Endothelial cell of umbilical vein (primary cell): ENCODE measurements around the gene CAT. TPM values are rescaled to one million over a fixed set of nuclear protein-coding genes. Genes with fewer than 3 reads are reported as not detected.

Experiments used
- BruUV-seq: library from RNA; stranded (reverse); fragments of 400-500 nt; replicated peaks from 2 replicates; lab custom pipeline; 2021; lab: Mats Ljungman, UMichigan
- CTCF ChIA-PET: fragments of 300-600, 350-600 bp; sonication (Branson Sonifier 250); formaldehyde crosslinking; loops from one replicate; lab custom pipeline; 2021; ENCODE audit warnings: antibody characterized with exemption, inconsistent platforms; lab: Charles Lee
- POLR2A ChIA-PET: fragments of 300-600, 350-600 bp; sonication (Branson Sonifier 250); formaldehyde crosslinking; loops from one replicate; lab custom pipeline; 2021; ENCODE audit warnings: antibody characterized with exemption, inconsistent platforms; lab: Charles Lee
- DNase-seq: peaks from one replicate; pipeline ENCODE4 v3.0.0-alpha.2; 2011; ENCODE audit warnings: low read depth, low spot score
- FAIRE-seq: peaks from 2 replicates; lab custom pipeline; 2011; peaks lifted over from hg19 to GRCh38; lab: Jason Lieb, UNC
- H2AFZ ChIP-seq: 2 replicates; pipeline ENCODE4 v1.6.0; 2012; ENCODE audit warnings: low read depth, low read length, control low read depth, inconsistent platforms
- H3K27ac ChIP-seq: 2 replicates; pipeline ENCODE4 v1.5.1; 2011; ENCODE audit warnings: low read depth, mild to moderate bottlenecking, control low read depth, low read length, moderate library complexity; ENCODE audit not compliant: insufficient read depth
- H3K27me3 ChIP-seq, 2 experiments: 2 replicates each; pipeline versions ENCODE4 v1.6.0 to v1.6.1; 2011; ENCODE audit warnings: low read length in 2 of 2, mixed read lengths in 1 of 2; ENCODE audit not compliant: control insufficient read depth in 2 of 2, insufficient read depth in 2 of 2
- H3K36me3 ChIP-seq, 2 experiments: 2 replicates in 1 of 2; 3 replicates in 1 of 2; pipeline ENCODE4 v1.5.1; 2011; ENCODE audit warnings: low read length in 2 of 2, mild to moderate bottlenecking in 1 of 2, moderate library complexity in 1 of 2; ENCODE audit not compliant: control insufficient read depth in 2 of 2, insufficient read depth in 2 of 2; ENCODE audit errors: extremely low read depth in 1 of 2
- H3K4me1 ChIP-seq: 3 replicates; pipeline ENCODE4 v1.5.1; 2011; ENCODE audit warnings: mild to moderate bottlenecking, low read length; ENCODE audit not compliant: control insufficient read depth, insufficient read depth; ENCODE audit errors: extremely low read depth
- H3K4me2 ChIP-seq: 2 replicates; pipeline ENCODE4 v1.6.1; 2011; ENCODE audit warnings: low read length, control low read depth, mixed read lengths; ENCODE audit not compliant: insufficient read depth
- H3K4me3 ChIP-seq, 3 experiments: fragments of 200-600 bp in 1 of 3; sonication (generic), shearing (Covaris generic) in 1 of 3; replicated peaks in 1 of 3; 2 replicates each; pipeline ENCODE4 v1.5.1; 2011 to 2016; ENCODE audit warnings: control low read depth in 3 of 3, low read length in 3 of 3, mild to moderate bottlenecking in 2 of 3, inconsistent platforms in 1 of 3, low read depth in 1 of 3, moderate library complexity in 1 of 3; ENCODE audit not compliant: insufficient read depth in 1 of 3
- H3K79me2 ChIP-seq: 2 replicates; pipeline ENCODE4 v1.6.0; 2012; ENCODE audit warnings: low read length, inconsistent platforms; ENCODE audit not compliant: control insufficient read depth, insufficient read depth
- H3K9ac ChIP-seq: replicated peaks from 2 replicates; pipeline ENCODE3; 2011; ENCODE audit warnings: low read length, control low read depth; ENCODE audit not compliant: insufficient read depth; ENCODE audit errors: extremely low read depth
- H3K9me1 ChIP-seq: replicated peaks from 3 replicates; pipeline ENCODE4 v1.6.0; 2011; ENCODE audit warnings: mild to moderate bottlenecking, low read length; ENCODE audit not compliant: control insufficient read depth, insufficient read depth; ENCODE audit errors: extremely low read depth
- H3K9me3 ChIP-seq: replicated peaks from 2 replicates; pipeline ENCODE4 v1.5.1; 2012; ENCODE audit warnings: low read length, inconsistent platforms; ENCODE audit not compliant: control insufficient read depth, insufficient read depth
- H4K20me1 ChIP-seq: replicated peaks from 2 replicates; pipeline ENCODE3; 2011; ENCODE audit warnings: mild to moderate bottlenecking, low read length; ENCODE audit not compliant: control insufficient read depth, insufficient read depth; ENCODE audit errors: extremely low read depth
- EZH2 ChIP-seq: IDR thresholded peaks from 2 replicates; pipeline ENCODE4 v1.6.1; 2012; ENCODE audit warnings: borderline replicate concordance, low read depth, mild to moderate bottlenecking, moderate library complexity, low read length, inconsistent platforms; ENCODE audit not compliant: severe bottlenecking
- FOS ChIP-seq: IDR thresholded peaks from 2 replicates; pipeline ENCODE4 v1.6.1; 2011; ENCODE audit warnings: mild to moderate bottlenecking, low read length, moderate library complexity, borderline replicate concordance; ENCODE audit not compliant: insufficient read depth
- GATA2 ChIP-seq: IDR thresholded peaks from 2 replicates; pipeline ENCODE4 v1.7.0; 2011; ENCODE audit warnings: low read depth, mild to moderate bottlenecking, moderate library complexity, mixed read lengths, low read length; ENCODE audit not compliant: insufficient read length, insufficient read depth
- JUN ChIP-seq: IDR thresholded peaks from 2 replicates; pipeline ENCODE4 v1.6.1; 2011; ENCODE audit warnings: borderline replicate concordance, low read depth; ENCODE audit not compliant: insufficient read length, insufficient read depth
- MYC ChIP-seq: IDR thresholded peaks from one replicate; pipeline ENCODE4 v1.6.1; 2011; ENCODE audit warnings: mild to moderate bottlenecking, low read depth, low read length
- POLR2A ChIP-seq: IDR thresholded peaks from 2 replicates; pipeline ENCODE4 v1.6.1; 2012; ENCODE audit warnings: low read depth, mild to moderate bottlenecking, control low read depth, low read length
- POLR2AphosphoS5 ChIP-seq: IDR thresholded peaks from 2 replicates; pipeline ENCODE4 v1.6.1; 2012; ENCODE audit warnings: low read depth, mild to moderate bottlenecking, control low read depth, low read length, moderate library complexity; ENCODE audit not compliant: insufficient read depth
- dilution Hi-C: fragments of 300-500 bp; cut with MboI; formaldehyde crosslinking; loops from one replicate; pipeline ENCODE4 v1.15.0; 2019; ENCODE audit warnings: low sequenced_read_pairs; ENCODE audit not compliant: extremely low pct_ligation_motif_present
- intact Hi-C: fragments of 100-400 bp; cut with micrococcal nuclease; formaldehyde crosslinking; loops from one replicate; pipeline ENCODE4 v1.10.0; 2022
- polyA plus RNA-seq, 4 experiments: library from polyadenylated mRNA; depleted of rRNA in 3 of 4; stranded (reverse) in 3 of 4; unstranded in 1 of 4; fragments of >200 nt; gene quantifications; 2 replicates each; pipeline versions ENCODE4 v1.2.1 to v1.2.3, GENCODE V29; 2011 to 2012; ENCODE audit warnings: missing spikeins in 1 of 4
- total RNA-seq: library from RNA; stranded (reverse); gene quantifications from 2 replicates; pipeline ENCODE4 v1.2.3, GENCODE V29; 2021
- TF ChIP-seq, protein P1 (sequence below): IDR thresholded peaks from 2 replicates; pipeline ENCODE4 v1.6.1; 2011; ENCODE audit not compliant: insufficient read depth, insufficient read length
- TF ChIP-seq, protein P2 (sequence below), 2 donors: IDR thresholded peaks; 1 replicate in 1 of 2; 2 replicates in 1 of 2; pipeline ENCODE4 v1.5.1; 2011; ENCODE audit warnings: low read length in 2 of 2, mild to moderate bottlenecking in 2 of 2, moderate library complexity in 2 of 2, control low read depth in 1 of 2, inconsistent platforms in 1 of 2, low read depth in 1 of 2; ENCODE audit not compliant: insufficient read depth in 1 of 2; ENCODE audit errors: extremely low read depth in 1 of 2

CAT gene
- total and polyA plus RNA-seq, 2 donors (not counting 3 experiments of a cell fraction or from before 2014, with no cell fraction given) = 32.7 to 50.5 TPM

DNA sequence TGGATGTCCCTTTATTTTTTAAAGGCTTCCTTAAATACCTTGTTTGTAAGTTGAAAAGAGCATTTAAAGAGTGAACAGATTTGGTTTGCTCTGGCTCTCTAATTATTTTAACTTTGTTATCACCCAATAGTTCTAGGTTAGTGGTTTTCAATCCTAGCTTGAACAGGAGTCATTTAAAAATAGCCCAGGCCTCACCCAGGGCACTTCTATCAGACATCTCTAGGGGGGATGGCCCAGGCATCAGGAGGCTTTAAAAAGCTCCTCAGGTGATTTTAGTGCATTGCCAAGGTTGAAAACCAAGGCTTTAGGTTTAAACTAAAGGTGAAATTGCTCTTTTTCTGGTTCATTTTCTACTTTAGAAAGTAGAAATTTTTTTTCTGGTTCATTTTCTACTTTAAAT, 8.3 kb downstream of the CAT start:
- no TSS peak for BruUV-seq
- Histone ChIP-seq H3K79me2 (peaks cover 2% of the 10 kb centered on the region), H3K4me1 (no peaks in the 10 kb centered on the region), H3K4me3 (no peak overlapping the region), H4K20me1 (no peaks in the 10 kb centered on the region), H3K4me2 (no peak overlapping the region), H3K27ac (no peak overlapping the region), H3K9me1 (no peaks in the 10 kb centered on the region), H3K27me3 (no peaks in the 10 kb centered on the region), H3K36me3 (peaks cover 3 to 6% of the 10 kb centered on the region in 2 experiments), H3K9ac (no peak overlapping the region), H2AFZ (no peak overlapping the region), H3K9me3 (no peaks in the 10 kb centered on the region)
- no peak for FAIRE-seq
- intact Hi-C loops = no loop called here
- CTCF ChIA-PET = interaction anchor here (0.8 to 1.1 kb wide), 2 partner anchors 8 to 14 kb away, joined by 4 read pairs; no protein-coding TSS in a partner anchor
- dilution Hi-C loops = no loop called here
- POLR2A ChIA-PET = no interaction called here
- no peak for TF ChIP-seq POLR2AphosphoS5
- TF ChIP-seq GATA2 = no peak
- no peak for TF ChIP-seq MYC
- no peak for TF ChIP-seq JUN
- no peak for TF ChIP-seq POLR2A
- no peak for TF ChIP-seq EZH2
- TF ChIP-seq, protein P1, sequence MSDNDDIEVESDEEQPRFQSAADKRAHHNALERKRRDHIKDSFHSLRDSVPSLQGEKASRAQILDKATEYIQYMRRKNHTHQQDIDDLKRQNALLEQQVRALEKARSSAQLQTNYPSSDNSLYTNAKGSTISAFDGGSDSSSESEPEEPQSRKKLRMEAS = no peak
- TF ChIP-seq, protein P2, sequence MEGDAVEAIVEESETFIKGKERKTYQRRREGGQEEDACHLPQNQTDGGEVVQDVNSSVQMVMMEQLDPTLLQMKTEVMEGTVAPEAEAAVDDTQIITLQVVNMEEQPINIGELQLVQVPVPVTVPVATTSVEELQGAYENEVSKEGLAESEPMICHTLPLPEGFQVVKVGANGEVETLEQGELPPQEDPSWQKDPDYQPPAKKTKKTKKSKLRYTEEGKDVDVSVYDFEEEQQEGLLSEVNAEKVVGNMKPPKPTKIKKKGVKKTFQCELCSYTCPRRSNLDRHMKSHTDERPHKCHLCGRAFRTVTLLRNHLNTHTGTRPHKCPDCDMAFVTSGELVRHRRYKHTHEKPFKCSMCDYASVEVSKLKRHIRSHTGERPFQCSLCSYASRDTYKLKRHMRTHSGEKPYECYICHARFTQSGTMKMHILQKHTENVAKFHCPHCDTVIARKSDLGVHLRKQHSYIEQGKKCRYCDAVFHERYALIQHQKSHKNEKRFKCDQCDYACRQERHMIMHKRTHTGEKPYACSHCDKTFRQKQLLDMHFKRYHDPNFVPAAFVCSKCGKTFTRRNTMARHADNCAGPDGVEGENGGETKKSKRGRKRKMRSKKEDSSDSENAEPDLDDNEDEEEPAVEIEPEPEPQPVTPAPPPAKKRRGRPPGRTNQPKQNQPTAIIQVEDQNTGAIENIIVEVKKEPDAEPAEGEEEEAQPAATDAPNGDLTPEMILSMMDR (IDR thresholded peaks at IDR 0.05; ENCODE audit: extremely low read depth in 1 of 2, insufficient read depth in 1 of 2, low read depth in 1 of 2, low read length in 2 of 2) = no peak
- TF ChIP-seq FOS = no peak
- no peak for DNase-seq
